ENCODE measurements around the gene LGALS9. TPM values are rescaled to one million over a fixed set of nuclear protein-coding genes. Genes with fewer than 3 reads are reported as not detected.

The LGALS9 gene
- total and polyA plus RNA-seq, 2 experiments from 2014 or later: 0.48 to 0.73 TPM

DNA sequence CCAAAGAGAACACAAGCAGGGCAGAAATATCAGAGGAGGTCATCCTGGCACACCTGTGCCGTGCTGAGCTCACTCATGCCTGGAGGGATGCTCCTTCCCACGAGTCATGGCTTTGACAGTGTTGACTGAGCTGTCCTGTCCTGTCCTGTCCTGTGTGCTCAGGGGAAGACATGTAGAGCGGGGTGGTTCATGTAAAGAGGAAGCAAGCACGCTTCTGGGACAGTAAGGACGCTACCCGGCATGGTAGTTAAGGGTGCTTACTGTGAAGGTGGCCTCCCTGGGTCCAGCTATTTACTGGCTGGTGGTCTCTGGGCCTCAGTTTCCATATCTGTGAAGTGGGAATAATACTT is 398 bp downstream of the LGALS9 start:
- Histone ChIP-seq H3K79me2 (replicated peaks; ENCODE audit: insufficient read depth) (no peaks in the 10 kb centered on the region), H3F3A (replicated peaks; ENCODE audit: low read depth) (no peaks in the 10 kb centered on the region), H3K9me2 (ENCODE audit: insufficient read depth) (no peaks in the 10 kb centered on the region), H4K20me1 (replicated peaks; ENCODE audit: insufficient read depth) (no peaks in the 10 kb centered on the region), H3K27ac (ENCODE audit: low read depth) (no peak overlapping the region), H3K27me3 (ENCODE audit: insufficient read depth) (no peaks in the 10 kb centered on the region), H3K4me3 (no peak overlapping the region), H3K4me2 (no peak overlapping the region), H3K36me3 (ENCODE audit: insufficient read depth) (no peaks in the 10 kb centered on the region), H2AFZ (no peak overlapping the region), H3K4me1 (ENCODE audit: insufficient read depth) (no peaks in the 10 kb centered on the region)
- Mint-ChIP-seq H3K36me3 (ENCODE audit: low read depth) (peaks cover 5% of the 10 kb centered on the region; the same call in 2 of the 3 replicates), H3K27ac (peak overlapping the region; percentile 46; the same call in 1 of the 2 replicates), H3K4me1 (peaks cover 4% of the 10 kb centered on the region; the same call in 2 of the 3 replicates), H3K9me3 (no peaks in the 10 kb centered on the region), H3K27me3 (ENCODE audit: insufficient read depth, low read depth, poor library complexity) (peaks cover 4% of the 10 kb centered on the region), H3K4me3 (no peak overlapping the region)
- TF ChIP-seq NANOG (IDR thresholded peaks at IDR 0.05; ENCODE audit: borderline replicate concordance): no peak
- TF ChIP-seq, protein P1, sequence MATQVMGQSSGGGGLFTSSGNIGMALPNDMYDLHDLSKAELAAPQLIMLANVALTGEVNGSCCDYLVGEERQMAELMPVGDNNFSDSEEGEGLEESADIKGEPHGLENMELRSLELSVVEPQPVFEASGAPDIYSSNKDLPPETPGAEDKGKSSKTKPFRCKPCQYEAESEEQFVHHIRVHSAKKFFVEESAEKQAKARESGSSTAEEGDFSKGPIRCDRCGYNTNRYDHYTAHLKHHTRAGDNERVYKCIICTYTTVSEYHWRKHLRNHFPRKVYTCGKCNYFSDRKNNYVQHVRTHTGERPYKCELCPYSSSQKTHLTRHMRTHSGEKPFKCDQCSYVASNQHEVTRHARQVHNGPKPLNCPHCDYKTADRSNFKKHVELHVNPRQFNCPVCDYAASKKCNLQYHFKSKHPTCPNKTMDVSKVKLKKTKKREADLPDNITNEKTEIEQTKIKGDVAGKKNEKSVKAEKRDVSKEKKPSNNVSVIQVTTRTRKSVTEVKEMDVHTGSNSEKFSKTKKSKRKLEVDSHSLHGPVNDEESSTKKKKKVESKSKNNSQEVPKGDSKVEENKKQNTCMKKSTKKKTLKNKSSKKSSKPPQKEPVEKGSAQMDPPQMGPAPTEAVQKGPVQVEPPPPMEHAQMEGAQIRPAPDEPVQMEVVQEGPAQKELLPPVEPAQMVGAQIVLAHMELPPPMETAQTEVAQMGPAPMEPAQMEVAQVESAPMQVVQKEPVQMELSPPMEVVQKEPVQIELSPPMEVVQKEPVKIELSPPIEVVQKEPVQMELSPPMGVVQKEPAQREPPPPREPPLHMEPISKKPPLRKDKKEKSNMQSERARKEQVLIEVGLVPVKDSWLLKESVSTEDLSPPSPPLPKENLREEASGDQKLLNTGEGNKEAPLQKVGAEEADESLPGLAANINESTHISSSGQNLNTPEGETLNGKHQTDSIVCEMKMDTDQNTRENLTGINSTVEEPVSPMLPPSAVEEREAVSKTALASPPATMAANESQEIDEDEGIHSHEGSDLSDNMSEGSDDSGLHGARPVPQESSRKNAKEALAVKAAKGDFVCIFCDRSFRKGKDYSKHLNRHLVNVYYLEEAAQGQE (IDR thresholded peaks at IDR 0.05; ENCODE audit: unreplicated experiment): no peak
- no peak for TF ChIP-seq JUNB (IDR thresholded peaks at IDR 0.05; ENCODE audit: unreplicated experiment)
- TF ChIP-seq POLR2AphosphoS5 (IDR thresholded peaks at IDR 0.05; ENCODE audit: low read depth): no peak
- TF ChIP-seq STAT1 (IDR thresholded peaks at IDR 0.05; ENCODE audit: unreplicated experiment): no peak
- TF ChIP-seq, protein P2, sequence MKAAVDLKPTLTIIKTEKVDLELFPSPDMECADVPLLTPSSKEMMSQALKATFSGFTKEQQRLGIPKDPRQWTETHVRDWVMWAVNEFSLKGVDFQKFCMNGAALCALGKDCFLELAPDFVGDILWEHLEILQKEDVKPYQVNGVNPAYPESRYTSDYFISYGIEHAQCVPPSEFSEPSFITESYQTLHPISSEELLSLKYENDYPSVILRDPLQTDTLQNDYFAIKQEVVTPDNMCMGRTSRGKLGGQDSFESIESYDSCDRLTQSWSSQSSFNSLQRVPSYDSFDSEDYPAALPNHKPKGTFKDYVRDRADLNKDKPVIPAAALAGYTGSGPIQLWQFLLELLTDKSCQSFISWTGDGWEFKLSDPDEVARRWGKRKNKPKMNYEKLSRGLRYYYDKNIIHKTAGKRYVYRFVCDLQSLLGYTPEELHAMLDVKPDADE (IDR thresholded peaks at IDR 0.05): no peak
- no peak for TF ChIP-seq ZNF114 (CRISPR knock-in tag; IDR thresholded peaks at IDR 0.05)
- no peak for TF ChIP-seq ZNF331 (CRISPR knock-in tag; IDR thresholded peaks at IDR 0.05; ENCODE audit: low read depth)
- TF ChIP-seq, protein P3, sequence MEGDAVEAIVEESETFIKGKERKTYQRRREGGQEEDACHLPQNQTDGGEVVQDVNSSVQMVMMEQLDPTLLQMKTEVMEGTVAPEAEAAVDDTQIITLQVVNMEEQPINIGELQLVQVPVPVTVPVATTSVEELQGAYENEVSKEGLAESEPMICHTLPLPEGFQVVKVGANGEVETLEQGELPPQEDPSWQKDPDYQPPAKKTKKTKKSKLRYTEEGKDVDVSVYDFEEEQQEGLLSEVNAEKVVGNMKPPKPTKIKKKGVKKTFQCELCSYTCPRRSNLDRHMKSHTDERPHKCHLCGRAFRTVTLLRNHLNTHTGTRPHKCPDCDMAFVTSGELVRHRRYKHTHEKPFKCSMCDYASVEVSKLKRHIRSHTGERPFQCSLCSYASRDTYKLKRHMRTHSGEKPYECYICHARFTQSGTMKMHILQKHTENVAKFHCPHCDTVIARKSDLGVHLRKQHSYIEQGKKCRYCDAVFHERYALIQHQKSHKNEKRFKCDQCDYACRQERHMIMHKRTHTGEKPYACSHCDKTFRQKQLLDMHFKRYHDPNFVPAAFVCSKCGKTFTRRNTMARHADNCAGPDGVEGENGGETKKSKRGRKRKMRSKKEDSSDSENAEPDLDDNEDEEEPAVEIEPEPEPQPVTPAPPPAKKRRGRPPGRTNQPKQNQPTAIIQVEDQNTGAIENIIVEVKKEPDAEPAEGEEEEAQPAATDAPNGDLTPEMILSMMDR (conservative IDR thresholded peaks at IDR 0.05; ENCODE audit: low read depth in 2 of 2): no peak
- TF ChIP-seq, protein P4, sequence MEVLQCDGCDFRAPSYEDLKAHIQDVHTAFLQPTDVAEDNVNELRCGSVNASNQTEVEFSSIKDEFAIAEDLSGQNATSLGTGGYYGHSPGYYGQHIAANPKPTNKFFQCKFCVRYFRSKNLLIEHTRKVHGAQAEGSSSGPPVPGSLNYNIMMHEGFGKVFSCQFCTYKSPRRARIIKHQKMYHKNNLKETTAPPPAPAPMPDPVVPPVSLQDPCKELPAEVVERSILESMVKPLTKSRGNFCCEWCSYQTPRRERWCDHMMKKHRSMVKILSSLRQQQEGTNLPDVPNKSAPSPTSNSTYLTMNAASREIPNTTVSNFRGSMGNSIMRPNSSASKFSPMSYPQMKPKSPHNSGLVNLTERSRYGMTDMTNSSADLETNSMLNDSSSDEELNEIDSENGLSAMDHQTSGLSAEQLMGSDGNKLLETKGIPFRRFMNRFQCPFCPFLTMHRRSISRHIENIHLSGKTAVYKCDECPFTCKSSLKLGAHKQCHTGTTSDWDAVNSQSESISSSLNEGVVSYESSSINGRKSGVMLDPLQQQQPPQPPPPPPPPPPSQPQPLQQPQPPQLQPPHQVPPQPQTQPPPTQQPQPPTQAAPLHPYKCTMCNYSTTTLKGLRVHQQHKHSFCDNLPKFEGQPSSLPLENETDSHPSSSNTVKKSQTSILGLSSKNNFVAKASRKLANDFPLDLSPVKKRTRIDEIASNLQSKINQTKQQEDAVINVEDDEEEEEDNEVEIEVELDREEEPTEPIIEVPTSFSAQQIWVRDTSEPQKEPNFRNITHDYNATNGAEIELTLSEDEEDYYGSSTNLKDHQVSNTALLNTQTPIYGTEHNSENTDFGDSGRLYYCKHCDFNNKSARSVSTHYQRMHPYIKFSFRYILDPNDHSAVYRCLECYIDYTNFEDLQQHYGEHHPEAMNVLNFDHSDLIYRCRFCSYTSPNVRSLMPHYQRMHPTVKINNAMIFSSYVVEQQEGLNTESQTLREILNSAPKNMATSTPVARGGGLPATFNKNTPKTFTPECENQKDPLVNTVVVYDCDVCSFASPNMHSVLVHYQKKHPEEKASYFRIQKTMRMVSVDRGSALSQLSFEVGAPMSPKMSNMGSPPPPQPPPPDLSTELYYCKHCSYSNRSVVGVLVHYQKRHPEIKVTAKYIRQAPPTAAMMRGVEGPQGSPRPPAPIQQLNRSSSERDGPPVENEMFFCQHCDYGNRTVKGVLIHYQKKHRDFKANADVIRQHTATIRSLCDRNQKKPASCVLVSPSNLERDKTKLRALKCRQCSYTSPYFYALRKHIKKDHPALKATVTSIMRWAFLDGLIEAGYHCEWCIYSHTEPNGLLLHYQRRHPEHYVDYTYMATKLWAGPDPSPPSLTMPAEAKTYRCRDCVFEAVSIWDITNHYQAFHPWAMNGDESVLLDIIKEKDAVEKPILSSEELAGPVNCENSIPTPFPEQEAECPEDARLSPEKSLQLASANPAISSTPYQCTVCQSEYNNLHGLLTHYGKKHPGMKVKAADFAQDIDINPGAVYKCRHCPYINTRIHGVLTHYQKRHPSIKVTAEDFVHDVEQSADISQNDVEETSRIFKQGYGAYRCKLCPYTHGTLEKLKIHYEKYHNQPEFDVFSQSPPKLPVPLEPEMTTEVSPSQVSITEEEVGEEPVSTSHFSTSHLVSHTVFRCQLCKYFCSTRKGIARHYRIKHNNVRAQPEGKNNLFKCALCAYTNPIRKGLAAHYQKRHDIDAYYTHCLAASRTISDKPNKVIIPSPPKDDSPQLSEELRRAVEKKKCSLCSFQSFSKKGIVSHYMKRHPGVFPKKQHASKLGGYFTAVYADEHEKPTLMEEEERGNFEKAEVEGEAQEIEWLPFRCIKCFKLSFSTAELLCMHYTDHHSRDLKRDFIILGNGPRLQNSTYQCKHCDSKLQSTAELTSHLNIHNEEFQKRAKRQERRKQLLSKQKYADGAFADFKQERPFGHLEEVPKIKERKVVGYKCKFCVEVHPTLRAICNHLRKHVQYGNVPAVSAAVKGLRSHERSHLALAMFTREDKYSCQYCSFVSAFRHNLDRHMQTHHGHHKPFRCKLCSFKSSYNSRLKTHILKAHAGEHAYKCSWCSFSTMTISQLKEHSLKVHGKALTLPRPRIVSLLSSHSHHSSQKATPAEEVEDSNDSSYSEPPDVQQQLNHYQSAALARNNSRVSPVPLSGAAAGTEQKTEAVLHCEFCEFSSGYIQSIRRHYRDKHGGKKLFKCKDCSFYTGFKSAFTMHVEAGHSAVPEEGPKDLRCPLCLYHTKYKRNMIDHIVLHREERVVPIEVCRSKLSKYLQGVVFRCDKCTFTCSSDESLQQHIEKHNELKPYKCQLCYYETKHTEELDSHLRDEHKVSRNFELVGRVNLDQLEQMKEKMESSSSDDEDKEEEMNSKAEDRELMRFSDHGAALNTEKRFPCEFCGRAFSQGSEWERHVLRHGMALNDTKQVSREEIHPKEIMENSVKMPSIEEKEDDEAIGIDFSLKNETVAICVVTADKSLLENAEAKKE (CRISPR knock-in tag; IDR thresholded peaks at IDR 0.05): no peak
- TF ChIP-seq EZH2 (IDR thresholded peaks at IDR 0.05; ENCODE audit: low read depth, unreplicated experiment): no peak
- no peak for TF ChIP-seq CREB1 (CRISPR knock-in tag; IDR thresholded peaks at IDR 0.05; ENCODE audit: low read depth)
- ATAC-seq (no peak; the same call in 2 of the 3 replicates), DNase-seq (ENCODE audit: low spot score) (no peak)
